GM12878 (cell line): Measurements from ENCODE around the gene KRT81. TPM values are rescaled to one million over a fixed set of nuclear protein-coding genes. Genes with fewer than 3 reads are reported as not detected.

ENCODE experiments used
- ATAC-seq: fragments of 200-7000 bp; cut with Tn5 transposase; 3 replicates; pipeline ENCODE4 v1.9.1; 2020; ENCODE audit warnings: mild to moderate bottlenecking, moderate library complexity
- BruUV-seq: library from RNA; stranded (reverse); fragments of 400-500 nt; replicated peaks from 2 replicates; lab custom pipeline; 2021; lab: Mats Ljungman, UMichigan
- CTCF ChIA-PET: fragments of 300-600 bp; sonication (Branson Sonifier 250); formaldehyde crosslinking; extraction: SDS; loops from one replicate; lab custom pipeline; 2021; ENCODE audit warnings: inconsistent platforms; lab: Yijun Ruan, JAX
- POLR2A ChIA-PET: fragments of 350-600 bp; formaldehyde crosslinking; extraction: SDS; loops from one replicate; lab custom pipeline; 2021; ENCODE audit warnings: inconsistent platforms; lab: Charles Lee
- RAD21 ChIA-PET: fragments of 300-600 bp; sonication (Branson Sonifier 250); formaldehyde crosslinking; loops from one replicate; lab custom pipeline; 2023; ENCODE audit warnings: antibody characterized with exemption; ENCODE audit not compliant: unreplicated experiment; lab: Charles Lee
- SMC1A ChIA-PET: fragments of 300-600 bp; sonication (Branson Sonifier 250); formaldehyde crosslinking; loops from one replicate; lab custom pipeline; 2023; ENCODE audit not compliant: unreplicated experiment, uncharacterized antibody; lab: Charles Lee
- DNase-seq: peaks from one replicate; pipeline ENCODE4 v3.0.0-alpha.2; 2011; ENCODE audit warnings: low read depth, low spot score
- FAIRE-seq: peaks from 3 replicates; lab custom pipeline; 2011; peaks lifted over from hg19 to GRCh38; lab: Jason Lieb, UNC
- H2AFZ ChIP-seq: 2 replicates; pipeline ENCODE4 v1.6.0; 2011; ENCODE audit warnings: low read depth, low read length, control low read depth; ENCODE audit not compliant: control insufficient read depth
- H3K27ac ChIP-seq: 2 replicates; pipeline ENCODE4 v1.5.1; 2011; ENCODE audit warnings: control low read depth; ENCODE audit not compliant: control insufficient read depth, insufficient read depth
- H3K27me3 ChIP-seq, 2 experiments: replicated peaks in 1 of 2; 2 replicates each; pipeline versions ENCODE4 v1.6.0 to v1.6.1; 2011; ENCODE audit warnings: low read length in 1 of 2; ENCODE audit not compliant: control insufficient read depth in 2 of 2, insufficient read depth in 2 of 2
- H3K36me3 ChIP-seq, 2 experiments: 2 replicates each; pipeline ENCODE4 v1.5.1; 2011; ENCODE audit warnings: low read length in 1 of 2; ENCODE audit not compliant: control insufficient read depth in 2 of 2, insufficient read depth in 2 of 2
- H3K4me1 ChIP-seq: 2 replicates; pipeline ENCODE4 v1.6.1; 2011; ENCODE audit warnings: mild to moderate bottlenecking, low read length, moderate library complexity, mixed read lengths; ENCODE audit not compliant: control insufficient read depth, insufficient read depth
- H3K4me2 ChIP-seq: 2 replicates; pipeline ENCODE4 v1.6.0; 2011; ENCODE audit warnings: control low read depth; ENCODE audit not compliant: control insufficient read depth, insufficient read depth
- H3K4me3 ChIP-seq: fragments of 200-600 bp; sonication (generic); 2 replicates; pipeline ENCODE4 v1.5.1; 2016
- H3K79me2 ChIP-seq: 2 replicates; pipeline ENCODE4 v1.6.0; 2011; ENCODE audit warnings: low read length; ENCODE audit not compliant: control insufficient read depth, insufficient read depth
- H3K9ac ChIP-seq: 2 replicates; pipeline ENCODE4 v1.8.0; 2011; ENCODE audit warnings: low read length, control low read depth, mixed read lengths; ENCODE audit not compliant: control insufficient read depth, insufficient read depth
- H3K9me3 ChIP-seq: replicated peaks from 3 replicates; pipeline ENCODE4 v1.5.1; 2011; ENCODE audit warnings: mild to moderate bottlenecking, low read length; ENCODE audit not compliant: control insufficient read depth, insufficient read depth
- H4K20me1 ChIP-seq: 2 replicates; pipeline ENCODE4 v1.6.0; 2011; ENCODE audit not compliant: control insufficient read depth, insufficient read depth
- BRCA1 ChIP-seq: IDR thresholded peaks from 2 replicates; pipeline ENCODE4 v1.6.1; 2011; ENCODE audit warnings: low read depth, low read length, improper control_type of control experiment
- DPF2 ChIP-seq: fragments of 450-650 bp; IDR thresholded peaks from 2 replicates; pipeline ENCODE4 v1.6.1; 2017; ENCODE audit warnings: mild to moderate bottlenecking
- PAX8 ChIP-seq: fragments of 450-650 bp; IDR thresholded peaks from 2 replicates; pipeline ENCODE4 v1.6.1; 2017; ENCODE audit warnings: mild to moderate bottlenecking, moderate library complexity
- REST ChIP-seq: IDR thresholded peaks from 2 replicates; pipeline ENCODE4 v1.6.1; 2012; ENCODE audit warnings: mild to moderate bottlenecking, low read depth, low read length
- TARDBP ChIP-seq: IDR thresholded peaks from 2 replicates; pipeline ENCODE4 v1.6.1; 2016; ENCODE audit warnings: borderline replicate concordance
- ZSCAN29 ChIP-seq: fragments of 450-650 bp; IDR thresholded peaks from 2 replicates; pipeline ENCODE4 v1.6.1; 2017; ENCODE audit warnings: mild to moderate bottlenecking, moderate library complexity
- WGBS: methylation state at CpG from one replicate; pipeline ENCODE4 v1.1.6; 2016; ENCODE audit warnings: low lambda C conversion rate; ENCODE audit not compliant: insufficient replicate concordance, insufficient coverage; ENCODE audit errors: missing lambda C conversion rate; 5-methylcytosine and 5-hydroxymethylcytosine counted together
- in situ Hi-C: fragments of 300-500 bp; cut with MboI; formaldehyde crosslinking; loops from 9 replicates; pipeline ENCODE4 v1.14.3; 2018; ENCODE audit warnings: mixed read lengths
- intact Hi-C: fragments of 100-400 bp; cut with micrococcal nuclease; formaldehyde crosslinking; loops from one replicate; pipeline ENCODE4 v1.14.2; 2022; ENCODE audit not compliant: unreplicated experiment
- polyA plus RNA-seq, 11 experiments: library from polyadenylated mRNA; depleted of rRNA in 4 of 11; unstranded in 6 of 11; stranded (reverse) in 5 of 11; fragments of >200 nt; fragmentation: Nextera tagmentation in 4 of 11; fragmentation: Illumina TruSeq in 1 of 11; extraction: Ambion mirVana in 4 of 11; extraction: Trizol in 1 of 11; gene quantifications; 1 replicate in 1 of 11; 2 replicates in 10 of 11; pipeline versions ENCODE4 v1.2.1 to v1.2.3, GENCODE V29; 2011 to 2016; ENCODE audit warnings: inconsistent platforms in 2 of 11, missing spikeins in 2 of 11, low read depth in 1 of 11
- total RNA-seq, 4 experiments: library from RNA; depleted of rRNA in 3 of 4; stranded (reverse); fragments of >200 nt in 3 of 4; fragmentation: Illumina TruSeq in 1 of 4; extraction: Trizol in 1 of 4; gene quantifications; 2 replicates each; pipeline versions ENCODE4 v1.2.1 to v1.2.3, GENCODE V29; 2013 to 2021
- TF ChIP-seq, protein P1 (sequence below): fragments of 150-350 bp; IDR thresholded peaks from 2 replicates; pipeline ENCODE4 v1.6.1; 2016; ENCODE audit warnings: low read depth, low read length
- TF ChIP-seq, protein P2 (sequence below): IDR thresholded peaks from 2 replicates; pipeline ENCODE4 v1.6.1; 2011; ENCODE audit warnings: low read depth, low read length, improper control_type of control experiment, borderline replicate concordance
- TF ChIP-seq, protein P3 (sequence below): fragments of 450-650 bp; IDR thresholded peaks from 2 replicates; pipeline ENCODE4 v1.6.1; 2014; ENCODE audit warnings: mild to moderate bottlenecking

Gene KRT81
- total and polyA plus RNA-seq, 10 of the 15 experiments (the other 5 are each of a cell fraction or from before 2014, with no cell fraction given), result 0.05 to 0.15 TPM; not detected in 8

DNA sequence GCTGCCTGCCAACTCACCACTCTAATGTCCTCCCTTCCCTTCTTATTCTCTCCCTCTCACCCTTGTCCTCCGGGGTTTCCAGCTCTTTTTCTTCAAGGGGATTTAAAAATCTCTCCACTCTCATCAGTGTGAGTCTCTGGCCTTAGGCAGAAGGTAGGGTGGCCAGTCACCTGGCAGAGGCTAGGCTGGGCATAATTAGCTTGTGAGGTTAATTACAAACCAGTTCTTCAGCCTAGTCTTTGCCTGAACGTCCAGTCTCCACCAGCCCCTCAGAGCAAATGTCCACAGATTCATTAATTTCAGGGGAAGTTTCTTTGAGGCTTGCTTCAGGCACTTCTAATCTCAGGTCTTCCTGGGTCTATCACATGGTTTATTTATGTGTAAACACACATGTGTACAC is 51.6 kb downstream of the KRT81 start (continued):
- TF ChIP-seq, protein P1, sequence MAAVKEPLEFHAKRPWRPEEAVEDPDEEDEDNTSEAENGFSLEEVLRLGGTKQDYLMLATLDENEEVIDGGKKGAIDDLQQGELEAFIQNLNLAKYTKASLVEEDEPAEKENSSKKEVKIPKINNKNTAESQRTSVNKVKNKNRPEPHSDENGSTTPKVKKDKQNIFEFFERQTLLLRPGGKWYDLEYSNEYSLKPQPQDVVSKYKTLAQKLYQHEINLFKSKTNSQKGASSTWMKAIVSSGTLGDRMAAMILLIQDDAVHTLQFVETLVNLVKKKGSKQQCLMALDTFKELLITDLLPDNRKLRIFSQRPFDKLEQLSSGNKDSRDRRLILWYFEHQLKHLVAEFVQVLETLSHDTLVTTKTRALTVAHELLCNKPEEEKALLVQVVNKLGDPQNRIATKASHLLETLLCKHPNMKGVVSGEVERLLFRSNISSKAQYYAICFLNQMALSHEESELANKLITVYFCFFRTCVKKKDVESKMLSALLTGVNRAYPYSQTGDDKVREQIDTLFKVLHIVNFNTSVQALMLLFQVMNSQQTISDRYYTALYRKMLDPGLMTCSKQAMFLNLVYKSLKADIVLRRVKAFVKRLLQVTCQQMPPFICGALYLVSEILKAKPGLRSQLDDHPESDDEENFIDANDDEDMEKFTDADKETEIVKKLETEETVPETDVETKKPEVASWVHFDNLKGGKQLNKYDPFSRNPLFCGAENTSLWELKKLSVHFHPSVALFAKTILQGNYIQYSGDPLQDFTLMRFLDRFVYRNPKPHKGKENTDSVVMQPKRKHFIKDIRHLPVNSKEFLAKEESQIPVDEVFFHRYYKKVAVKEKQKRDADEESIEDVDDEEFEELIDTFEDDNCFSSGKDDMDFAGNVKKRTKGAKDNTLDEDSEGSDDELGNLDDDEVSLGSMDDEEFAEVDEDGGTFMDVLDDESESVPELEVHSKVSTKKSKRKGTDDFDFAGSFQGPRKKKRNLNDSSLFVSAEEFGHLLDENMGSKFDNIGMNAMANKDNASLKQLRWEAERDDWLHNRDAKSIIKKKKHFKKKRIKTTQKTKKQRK, result no peak
- TF ChIP-seq BRCA1, result no peak
- no peak for TF ChIP-seq TARDBP
- TF ChIP-seq, protein P2, sequence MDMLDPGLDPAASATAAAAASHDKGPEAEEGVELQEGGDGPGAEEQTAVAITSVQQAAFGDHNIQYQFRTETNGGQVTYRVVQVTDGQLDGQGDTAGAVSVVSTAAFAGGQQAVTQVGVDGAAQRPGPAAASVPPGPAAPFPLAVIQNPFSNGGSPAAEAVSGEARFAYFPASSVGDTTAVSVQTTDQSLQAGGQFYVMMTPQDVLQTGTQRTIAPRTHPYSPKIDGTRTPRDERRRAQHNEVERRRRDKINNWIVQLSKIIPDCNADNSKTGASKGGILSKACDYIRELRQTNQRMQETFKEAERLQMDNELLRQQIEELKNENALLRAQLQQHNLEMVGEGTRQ, result no peak
- no peak for TF ChIP-seq DPF2

DNA sequence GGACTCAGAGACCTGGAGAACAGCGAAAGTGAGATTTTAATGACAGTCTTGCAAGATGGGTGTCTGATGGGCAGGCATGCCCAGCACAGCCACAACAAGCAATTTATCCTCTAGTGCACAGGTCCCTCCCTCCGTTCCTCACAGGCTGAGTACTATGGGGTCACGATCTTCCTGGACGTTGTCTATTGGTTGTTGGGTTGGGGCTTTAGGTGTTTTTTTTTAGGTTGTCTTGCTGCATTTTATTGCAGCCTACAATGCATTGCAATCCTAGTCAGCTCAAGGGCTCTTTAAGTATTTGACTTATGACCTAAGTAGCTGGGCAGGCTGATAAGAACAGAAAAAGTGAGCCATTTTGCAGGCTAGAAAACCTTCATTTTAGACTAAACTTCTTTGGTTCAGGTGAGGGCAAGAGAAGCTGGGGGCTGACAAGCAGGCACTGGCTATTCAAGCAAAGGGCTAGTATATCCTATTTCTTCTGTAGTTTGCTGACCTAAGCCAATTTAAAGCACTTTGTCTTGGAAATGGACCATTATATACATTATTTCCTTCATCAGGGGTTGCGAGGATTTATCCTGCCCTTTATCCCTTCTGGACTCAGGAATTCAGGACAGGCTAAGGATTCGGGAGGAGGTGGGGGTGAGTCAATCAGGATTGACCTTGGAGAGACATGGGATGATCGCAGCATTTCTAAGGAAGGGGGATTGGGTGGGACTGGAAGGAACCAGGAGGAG is 52.3 kb downstream of the KRT81 start:
- no TSS peak for BruUV-seq
- WGBS, result 53% methylated on average over 7 of the region's 7 CpGs
- Histone ChIP-seq H3K9me3 (no peaks in the 10 kb centered on the region), H4K20me1 (no peaks in the 10 kb centered on the region), H3K9ac (no peak overlapping the region), H3K36me3 (no peaks in the 10 kb centered on the region), H3K4me1 (peaks cover 10% of the 10 kb centered on the region), H3K4me3 (no peak overlapping the region), H3K79me2 (no peaks in the 10 kb centered on the region), H3K4me2 (no peak overlapping the region), H3K27ac (no peak overlapping the region), H2AFZ (no peak overlapping the region), H3K27me3 (0 out of 4 replicates have a peak, but pooled peaks cover 0 to 1% of the 10 kb centered on the region in 2 experiments)
- SMC1A ChIA-PET, result no interaction called here
- intact Hi-C loops, result no loop called here
- FAIRE-seq (no peak), DNase-seq (no peak), ATAC-seq (no peak)
- TF ChIP-seq PAX8 (no peak), ZSCAN29 (no peak), REST (no peak)
- TF ChIP-seq, protein P3, sequence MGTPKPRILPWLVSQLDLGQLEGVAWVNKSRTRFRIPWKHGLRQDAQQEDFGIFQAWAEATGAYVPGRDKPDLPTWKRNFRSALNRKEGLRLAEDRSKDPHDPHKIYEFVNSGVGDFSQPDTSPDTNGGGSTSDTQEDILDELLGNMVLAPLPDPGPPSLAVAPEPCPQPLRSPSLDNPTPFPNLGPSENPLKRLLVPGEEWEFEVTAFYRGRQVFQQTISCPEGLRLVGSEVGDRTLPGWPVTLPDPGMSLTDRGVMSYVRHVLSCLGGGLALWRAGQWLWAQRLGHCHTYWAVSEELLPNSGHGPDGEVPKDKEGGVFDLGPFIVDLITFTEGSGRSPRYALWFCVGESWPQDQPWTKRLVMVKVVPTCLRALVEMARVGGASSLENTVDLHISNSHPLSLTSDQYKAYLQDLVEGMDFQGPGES, result no peak
- in situ Hi-C loops, result no loop called here
- CTCF ChIA-PET, result interaction anchor here (0.6 to 4.2 kb wide), 5 partner anchors 12 to 115 kb away, joined by 3 to 26 read pairs (median 7); no protein-coding TSS in a partner anchor
- RAD21 ChIA-PET, result no interaction called here
- POLR2A ChIA-PET, result no interaction called here
